ENCODE data around the gene BCL2L1. TPM values are rescaled to one million over a fixed set of nuclear protein-coding genes. Genes with fewer than 3 reads are reported as not detected.

The BCL2L1 gene
- total and polyA plus RNA-seq, 10 of the 15 experiments (the other 5 are each of a cell fraction or from before 2014, with no cell fraction given) = 0.63 to 67.7 (median 43.6) TPM

DNA sequence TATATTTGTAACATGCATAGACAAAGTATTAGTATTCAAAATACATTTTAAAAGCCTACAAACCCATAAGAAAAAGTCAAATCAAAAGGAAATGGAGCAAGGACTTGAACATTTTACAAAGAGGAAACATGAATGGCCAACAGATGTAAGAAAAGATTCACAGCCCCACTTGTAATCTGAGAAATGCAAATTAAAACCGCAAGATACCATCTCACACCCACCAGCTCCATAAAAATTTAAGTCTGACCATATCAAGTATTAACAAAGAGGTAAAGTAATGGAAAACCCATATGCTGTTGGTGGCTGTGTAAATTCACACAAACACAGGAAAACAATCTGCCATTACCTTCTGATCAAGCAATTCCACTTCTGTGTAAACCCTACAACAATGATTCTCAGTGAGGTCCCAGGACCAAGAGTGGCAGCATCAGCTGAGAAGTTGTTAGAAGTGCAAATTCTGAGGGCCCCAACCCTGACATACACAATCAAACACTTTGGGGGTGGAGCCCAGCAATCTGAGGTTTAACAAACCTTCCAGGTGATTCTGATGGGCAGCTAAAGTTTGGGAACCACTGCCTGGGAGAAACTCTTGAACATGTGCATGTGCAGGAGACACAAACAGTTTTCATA lies 30.9 kb downstream of the BCL2L1 start:
- in situ Hi-C loops (cut with MboI) (no loop called here), intact Hi-C loops (cut with micrococcal nuclease; ENCODE audit: unreplicated experiment) (no loop called here)
- Histone ChIP-seq H3K27ac (ENCODE audit: control insufficient read depth, insufficient read depth) (peak overlapping the region; percentile 63), H3K9me3 (replicated peaks; ENCODE audit: control insufficient read depth, insufficient read depth, low read length) (no peaks in the 10 kb centered on the region), H3K27me3 (replicated peaks in 1 of 2; ENCODE audit: control insufficient read depth in 2 of 2, insufficient read depth in 2 of 2, low read length in 1 of 2) (no peaks in the 10 kb centered on the region), H3K4me2 (ENCODE audit: control insufficient read depth, insufficient read depth) (peak overlapping the region; percentile 38; the same call in 1 of the 2 replicates), H3K4me1 (ENCODE audit: control insufficient read depth, insufficient read depth, low read length) (peaks cover 15% of the 10 kb centered on the region), H4K20me1 (ENCODE audit: control insufficient read depth, insufficient read depth) (0 out of 2 replicates have a peak, but pooled peaks cover 2% of the 10 kb centered on the region), H3K9ac (ENCODE audit: control insufficient read depth, insufficient read depth, low read length) (no peak overlapping the region), H3K36me3 (ENCODE audit: control insufficient read depth in 2 of 2, insufficient read depth in 2 of 2, low read length in 1 of 2) (peaks cover 7 to 27% of the 10 kb centered on the region in 2 experiments), H3K4me3 (no peak overlapping the region), H3K79me2 (ENCODE audit: control insufficient read depth, insufficient read depth, low read length) (peaks cover 27% of the 10 kb centered on the region), H2AFZ (ENCODE audit: control insufficient read depth, low read depth, low read length) (peak overlapping the region; percentile 11; the same call in 1 of the 2 replicates)
- 0% methylated on average over 1 of the region's 1 CpG for WGBS (ENCODE audit: insufficient coverage, insufficient replicate concordance, low lambda C conversion rate, missing lambda C conversion rate)
- no TSS peak for BruUV-seq (replicated peaks)
- ChIA-PET CTCF (interaction anchor here (0.6 to 25.1 kb wide), 8 partner anchors 9 to 155 kb away, joined by 3 to 254 read pairs (median 4); partner anchors contain the start of gene BCL2L1), POLR2A (interaction anchor here (0.6 to 1.6 kb wide), 4 partner anchors 15 to 56 kb away, joined by 4 to 8 read pairs (median 6); no protein-coding TSS in a partner anchor), SMC1A (ENCODE audit: uncharacterized antibody, unreplicated experiment) (interaction anchor here (0.7 to 3.7 kb wide), 9 partner anchors 9 to 32 kb away, joined by 3 to 15 read pairs (median 6); no protein-coding TSS in a partner anchor), RAD21 (ENCODE audit: unreplicated experiment) (interaction anchor here (0.5 to 3.1 kb wide), 9 partner anchors 17 to 171 kb away, joined by 3 to 18 read pairs (median 5); no protein-coding TSS in a partner anchor)
- no peak for TF ChIP-seq RAD21 (IDR thresholded peaks at IDR 0.05; ENCODE audit: insufficient read depth, low read depth, low read length)
- TF ChIP-seq, protein P1, sequence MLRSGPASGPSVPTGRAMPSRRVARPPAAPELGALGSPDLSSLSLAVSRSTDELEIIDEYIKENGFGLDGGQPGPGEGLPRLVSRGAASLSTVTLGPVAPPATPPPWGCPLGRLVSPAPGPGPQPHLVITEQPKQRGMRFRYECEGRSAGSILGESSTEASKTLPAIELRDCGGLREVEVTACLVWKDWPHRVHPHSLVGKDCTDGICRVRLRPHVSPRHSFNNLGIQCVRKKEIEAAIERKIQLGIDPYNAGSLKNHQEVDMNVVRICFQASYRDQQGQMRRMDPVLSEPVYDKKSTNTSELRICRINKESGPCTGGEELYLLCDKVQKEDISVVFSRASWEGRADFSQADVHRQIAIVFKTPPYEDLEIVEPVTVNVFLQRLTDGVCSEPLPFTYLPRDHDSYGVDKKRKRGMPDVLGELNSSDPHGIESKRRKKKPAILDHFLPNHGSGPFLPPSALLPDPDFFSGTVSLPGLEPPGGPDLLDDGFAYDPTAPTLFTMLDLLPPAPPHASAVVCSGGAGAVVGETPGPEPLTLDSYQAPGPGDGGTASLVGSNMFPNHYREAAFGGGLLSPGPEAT (IDR thresholded peaks at IDR 0.05; ENCODE audit: low read depth) = peak; percentile 30; the same call in 1 of the 2 replicates
- peak; percentile 55; the same call in 1 of the 3 replicates for TF ChIP-seq POU2F2 (IDR thresholded peaks at IDR 0.05; ENCODE audit: borderline replicate concordance, low read depth, low read length)
- TF ChIP-seq DPF2 (IDR thresholded peaks at IDR 0.05) = 0 out of 2 replicates have a peak, but pooled peaks have one; percentile 26
- TF ChIP-seq EZH2 (IDR thresholded peaks at IDR 0.05; ENCODE audit: borderline replicate concordance, control insufficient read depth, low read depth, low read length) = no peak
- TF ChIP-seq RUNX3 (IDR thresholded peaks at IDR 0.05; ENCODE audit: low read length) = peak; percentile 84
- TF ChIP-seq IKZF2 (IDR thresholded peaks at IDR 0.05) = 0 out of 4 replicates have a peak, but pooled peaks of 1 of the 2 experiments have one; percentile 23
- DNase-seq (ENCODE audit: low read depth, low spot score) (no peak), FAIRE-seq (peak; percentile 88), ATAC-seq (peak; percentile 78)
